ENCODE results near the gene ABCG1.

DNA sequence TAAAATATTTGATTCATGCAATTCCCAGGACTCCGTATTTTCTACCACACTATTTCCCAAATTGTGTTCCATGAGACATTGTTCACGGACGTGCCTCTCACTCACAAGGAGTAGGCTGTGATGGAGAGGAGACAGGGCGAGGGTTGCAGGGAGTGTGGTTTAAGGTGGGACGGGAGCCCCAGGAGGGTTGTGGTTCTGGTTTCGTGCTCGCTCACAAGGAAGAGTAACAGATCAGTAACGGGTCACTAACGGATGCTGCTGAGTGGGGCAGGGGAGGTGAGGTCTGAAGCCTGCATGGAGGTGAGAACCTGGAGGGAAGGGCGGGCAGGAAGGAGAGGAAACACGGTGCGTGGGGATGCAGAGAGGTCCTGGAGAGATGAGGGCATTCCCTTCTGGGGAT is 67.5 kb downstream of the ABCG1 start:
- no peak for TF ChIP-seq PPARA (CRISPR knock-in tag; IDR thresholded peaks at IDR 0.05; ENCODE audit: borderline replicate concordance)
- no peak for TF ChIP-seq TCF4 (CRISPR knock-in tag; IDR thresholded peaks at IDR 0.05; ENCODE audit: borderline replicate concordance)
- TF ChIP-seq GLIS3 (CRISPR knock-in tag; IDR thresholded peaks at IDR 0.05): no peak
- no peak for TF ChIP-seq BACH2 (CRISPR knock-in tag; IDR thresholded peaks at IDR 0.05; ENCODE audit: borderline replicate concordance)
- no peak for TF ChIP-seq ZNF70 (CRISPR knock-in tag; IDR thresholded peaks at IDR 0.05)
- TF ChIP-seq, protein P1, sequence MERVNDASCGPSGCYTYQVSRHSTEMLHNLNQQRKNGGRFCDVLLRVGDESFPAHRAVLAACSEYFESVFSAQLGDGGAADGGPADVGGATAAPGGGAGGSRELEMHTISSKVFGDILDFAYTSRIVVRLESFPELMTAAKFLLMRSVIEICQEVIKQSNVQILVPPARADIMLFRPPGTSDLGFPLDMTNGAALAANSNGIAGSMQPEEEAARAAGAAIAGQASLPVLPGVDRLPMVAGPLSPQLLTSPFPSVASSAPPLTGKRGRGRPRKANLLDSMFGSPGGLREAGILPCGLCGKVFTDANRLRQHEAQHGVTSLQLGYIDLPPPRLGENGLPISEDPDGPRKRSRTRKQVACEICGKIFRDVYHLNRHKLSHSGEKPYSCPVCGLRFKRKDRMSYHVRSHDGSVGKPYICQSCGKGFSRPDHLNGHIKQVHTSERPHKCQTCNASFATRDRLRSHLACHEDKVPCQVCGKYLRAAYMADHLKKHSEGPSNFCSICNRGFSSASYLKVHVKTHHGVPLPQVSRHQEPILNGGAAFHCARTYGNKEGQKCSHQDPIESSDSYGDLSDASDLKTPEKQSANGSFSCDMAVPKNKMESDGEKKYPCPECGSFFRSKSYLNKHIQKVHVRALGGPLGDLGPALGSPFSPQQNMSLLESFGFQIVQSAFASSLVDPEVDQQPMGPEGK (CRISPR knock-in tag; IDR thresholded peaks at IDR 0.05; ENCODE audit: borderline replicate concordance): no peak
- no peak for TF ChIP-seq ZNF565 (CRISPR knock-in tag; conservative IDR thresholded peaks at IDR 0.05; ENCODE audit: low read depth)
- TF ChIP-seq SNAI2 (CRISPR knock-in tag; IDR thresholded peaks at IDR 0.05): no peak
- no peak for TF ChIP-seq ZC3H10 (CRISPR knock-in tag; IDR thresholded peaks at IDR 0.05)
- no peak for TF ChIP-seq ZFP30 (CRISPR knock-in tag; IDR thresholded peaks at IDR 0.05)
- no peak for TF ChIP-seq ARNTL (CRISPR knock-in tag; IDR thresholded peaks at IDR 0.05; ENCODE audit: borderline replicate concordance, low read depth)
- TF ChIP-seq, protein P2, sequence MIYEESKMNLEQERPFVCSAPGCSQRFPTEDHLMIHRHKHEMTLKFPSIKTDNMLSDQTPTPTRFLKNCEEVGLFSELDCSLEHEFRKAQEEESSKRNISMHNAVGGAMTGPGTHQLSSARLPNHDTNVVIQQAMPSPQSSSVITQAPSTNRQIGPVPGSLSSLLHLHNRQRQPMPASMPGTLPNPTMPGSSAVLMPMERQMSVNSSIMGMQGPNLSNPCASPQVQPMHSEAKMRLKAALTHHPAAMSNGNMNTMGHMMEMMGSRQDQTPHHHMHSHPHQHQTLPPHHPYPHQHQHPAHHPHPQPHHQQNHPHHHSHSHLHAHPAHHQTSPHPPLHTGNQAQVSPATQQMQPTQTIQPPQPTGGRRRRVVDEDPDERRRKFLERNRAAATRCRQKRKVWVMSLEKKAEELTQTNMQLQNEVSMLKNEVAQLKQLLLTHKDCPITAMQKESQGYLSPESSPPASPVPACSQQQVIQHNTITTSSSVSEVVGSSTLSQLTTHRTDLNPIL (CRISPR knock-in tag; IDR thresholded peaks at IDR 0.05; ENCODE audit: low read depth): no peak
- no peak for TF ChIP-seq ISL1 (CRISPR knock-in tag; IDR thresholded peaks at IDR 0.05)

All from SK-N-SH treated with all-trans-retinoic acid at 6 μM for 48 hours (cell line).